Suprapubic skin (tissue), 3 donors: Measurements from ENCODE around the gene DPYSL4.

Experiments
- POLR2A ChIP-seq, 2 donors: fragments of 450-650 bp; IDR thresholded peaks; one replicate each; pipeline ENCODE4 v1.6.1; 2017; ENCODE audit warnings: antibody characterized with exemption in 2 of 2, mild to moderate bottlenecking in 2 of 2, moderate library complexity in 2 of 2
- TF ChIP-seq, protein P1 (sequence below), 2 donors: fragments of 200-600 bp in 1 of 2; fragments of 450-650 bp in 1 of 2; sonication (generic) in 1 of 2; IDR thresholded peaks; one replicate each; pipeline ENCODE4 v1.5.1; 2016 to 2019; ENCODE audit warnings: antibody characterized with exemption in 2 of 2, mild to moderate bottlenecking in 1 of 2, moderate library complexity in 1 of 2

DNA sequence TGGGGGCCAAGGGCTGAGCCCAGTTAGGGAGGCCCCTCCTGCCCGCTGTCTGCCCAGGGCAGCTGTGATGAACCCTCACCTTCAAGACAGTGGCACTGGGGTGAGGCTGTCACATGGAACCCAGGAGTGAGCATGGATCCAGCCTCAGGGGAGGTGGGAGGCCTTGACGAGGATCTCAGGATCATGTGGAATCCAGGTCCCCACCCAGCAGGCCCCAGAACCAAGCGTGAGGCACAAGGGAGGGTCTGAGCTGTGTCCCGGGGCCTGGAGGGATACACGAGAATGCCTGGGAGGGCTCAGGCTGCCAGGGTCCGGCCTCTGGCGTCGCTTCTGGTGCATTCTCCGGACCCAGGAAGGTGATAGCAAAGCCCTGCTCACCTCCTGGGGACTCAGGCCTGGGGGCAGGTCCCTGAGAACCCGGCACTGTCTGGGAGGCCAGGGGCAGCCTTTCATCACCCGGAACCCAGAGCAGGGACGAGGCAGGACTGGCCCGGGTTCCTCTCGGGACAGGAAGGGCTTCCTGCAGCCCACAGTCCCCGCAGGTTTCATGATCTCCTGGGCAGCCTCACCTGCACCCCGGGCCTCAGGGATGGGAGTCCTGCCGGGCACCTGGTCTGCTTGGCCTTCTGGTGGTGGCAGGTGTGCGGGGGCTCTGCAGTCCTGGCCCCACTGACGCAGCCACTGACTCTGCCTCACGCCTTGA is 17.5 kb downstream of the DPYSL4 start:
- TF ChIP-seq, protein P1, sequence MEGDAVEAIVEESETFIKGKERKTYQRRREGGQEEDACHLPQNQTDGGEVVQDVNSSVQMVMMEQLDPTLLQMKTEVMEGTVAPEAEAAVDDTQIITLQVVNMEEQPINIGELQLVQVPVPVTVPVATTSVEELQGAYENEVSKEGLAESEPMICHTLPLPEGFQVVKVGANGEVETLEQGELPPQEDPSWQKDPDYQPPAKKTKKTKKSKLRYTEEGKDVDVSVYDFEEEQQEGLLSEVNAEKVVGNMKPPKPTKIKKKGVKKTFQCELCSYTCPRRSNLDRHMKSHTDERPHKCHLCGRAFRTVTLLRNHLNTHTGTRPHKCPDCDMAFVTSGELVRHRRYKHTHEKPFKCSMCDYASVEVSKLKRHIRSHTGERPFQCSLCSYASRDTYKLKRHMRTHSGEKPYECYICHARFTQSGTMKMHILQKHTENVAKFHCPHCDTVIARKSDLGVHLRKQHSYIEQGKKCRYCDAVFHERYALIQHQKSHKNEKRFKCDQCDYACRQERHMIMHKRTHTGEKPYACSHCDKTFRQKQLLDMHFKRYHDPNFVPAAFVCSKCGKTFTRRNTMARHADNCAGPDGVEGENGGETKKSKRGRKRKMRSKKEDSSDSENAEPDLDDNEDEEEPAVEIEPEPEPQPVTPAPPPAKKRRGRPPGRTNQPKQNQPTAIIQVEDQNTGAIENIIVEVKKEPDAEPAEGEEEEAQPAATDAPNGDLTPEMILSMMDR (IDR thresholded peaks at IDR 0.05), result no peak
- TF ChIP-seq POLR2A (IDR thresholded peaks at IDR 0.05), result no peak
